K562 (cell line): ENCODE data around the gene AGRN.
"Not testable (repeated sequence)": the region's sequence is repeated elsewhere in the genome, so short reads cannot be mapped to it uniquely, and the experiment has no call there.

Source experiments
- C11orf30 ChIP-seq: fragments of 450-650 bp; IDR thresholded peaks from 2 replicates; pipeline ENCODE4 v1.6.1; 2016; ENCODE audit warnings: low read depth, mild to moderate bottlenecking
- DMBX1 ChIP-seq: fragments of 250-450 bp; sonication (Bioruptor Pico); IDR thresholded peaks from 2 replicates; pipeline ENCODE4 v1.8.0; 2022; ENCODE audit warnings: inconsistent platforms, mild to moderate bottlenecking, moderate library complexity, borderline replicate concordance
- GABPB1 ChIP-seq: sonication (generic); formaldehyde crosslinking; IDR thresholded peaks from 2 replicates; pipeline ENCODE4 v1.8.0; 2022; ENCODE audit warnings: mild to moderate bottlenecking, missing genetic modification reagents
- KLF1 ChIP-seq: fragments of 450-650 bp; IDR thresholded peaks from 2 replicates; pipeline ENCODE4 v1.6.1; 2016; ENCODE audit warnings: missing genetic modification characterization, missing compliant biosample characterization
- PCBP1 ChIP-seq: fragments of 200-400 bp; formaldehyde crosslinking; IDR thresholded peaks from 2 replicates; pipeline ENCODE4 v1.6.1; 2018; ENCODE audit warnings: mild to moderate bottlenecking, low read depth, low read length; ENCODE audit not compliant: poor library complexity, severe bottlenecking
- POLR3A ChIP-seq: IDR thresholded peaks from 2 replicates; pipeline ENCODE4 v1.6.1; 2011; ENCODE audit warnings: borderline replicate concordance, mild to moderate bottlenecking, moderate library complexity; ENCODE audit not compliant: insufficient read length, insufficient read depth; ENCODE audit errors: extremely low read depth
- RBBP5 ChIP-seq: fragments of 200-600 bp; sonication (generic); IDR thresholded peaks from 2 replicates; pipeline ENCODE4 v1.6.1; 2012; ENCODE audit warnings: borderline replicate concordance, mild to moderate bottlenecking, low read length, control low read depth, inconsistent platforms; ENCODE audit not compliant: insufficient read depth, poor library complexity, severe bottlenecking
- RCOR1 ChIP-seq, 2 experiments: IDR thresholded peaks; 2 replicates each; pipeline ENCODE4 v1.6.1; 2012; ENCODE audit warnings: low read depth in 2 of 2, low read length in 2 of 2, borderline replicate concordance in 1 of 2, improper control_type of control experiment in 1 of 2
- TAF1 ChIP-seq: IDR thresholded peaks from 2 replicates; pipeline ENCODE4 v1.6.1; 2011; ENCODE audit warnings: mild to moderate bottlenecking, low read length, moderate library complexity; ENCODE audit not compliant: insufficient read depth, control insufficient read depth, severe bottlenecking; ENCODE audit errors: extremely low read depth
- ZKSCAN1 ChIP-seq: fragments of 150-350 bp; IDR thresholded peaks from 2 replicates; pipeline ENCODE4 v1.6.1; 2016; ENCODE audit warnings: low read depth, low read length
- TF ChIP-seq, protein P1 (sequence below): fragments of 450-650 bp; IDR thresholded peaks from 2 replicates; pipeline ENCODE4 v1.6.1; 2016; ENCODE audit warnings: antibody characterized with exemption
- TF ChIP-seq, protein P2 (sequence below), 3 experiments: IDR thresholded peaks in 2 of 3; conservative IDR thresholded peaks in 1 of 3; 2 replicates each; pipeline ENCODE4 v1.5.1; 2011 to 2012; ENCODE audit warnings: low read length in 3 of 3, mild to moderate bottlenecking in 3 of 3, control low read depth in 2 of 3, improper control_type of control experiment in 1 of 3, inconsistent platforms in 1 of 3, low read depth in 1 of 3, mixed read lengths in 1 of 3, moderate library complexity in 1 of 3; ENCODE audit not compliant: insufficient read depth in 2 of 3
- TF ChIP-seq, protein P3 (sequence below), 2 experiments: fragments of 450-650 bp; formaldehyde crosslinking in 1 of 2; IDR thresholded peaks; 2 replicates each; pipeline versions ENCODE4 v1.4.0 to v1.6.1; 2014 to 2020; ENCODE audit warnings: mild to moderate bottlenecking in 2 of 2, borderline replicate concordance in 1 of 2, low read depth in 1 of 2

DNA sequence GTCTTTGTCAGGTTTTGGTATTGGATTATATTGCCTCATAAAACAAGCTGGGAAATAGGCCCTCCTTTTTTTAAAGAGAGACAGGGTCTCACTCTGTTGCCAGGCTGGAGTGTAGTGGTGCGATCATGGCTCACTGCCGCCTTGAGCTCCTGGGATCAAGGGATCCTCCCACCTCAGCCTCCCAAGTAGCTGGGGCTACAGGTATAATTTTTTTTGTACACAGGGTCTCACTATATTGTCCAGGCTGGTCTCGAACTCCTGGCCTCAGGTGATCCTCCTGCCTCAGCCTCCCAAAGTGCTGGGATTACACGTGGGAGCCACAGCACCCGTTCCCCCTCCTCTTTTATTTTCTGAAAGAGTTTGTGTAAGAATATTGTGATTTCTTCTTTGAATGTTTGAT is 76.2 kb downstream of the AGRN start:
- TF ChIP-seq KLF1 (tag); PCBP1; POLR3A; GABPB1 (CRISPR knock-in tag); RBBP5; RCOR1 (IDR thresholded peaks at IDR 0.05; ENCODE audit: borderline replicate concordance in 1 of 2, low read depth in 2 of 2, low read length in 2 of 2); C11orf30; TAF1; DMBX1 (CRISPR knock-in tag); ZKSCAN1: not testable (repeated sequence)
- TF ChIP-seq, protein P1, sequence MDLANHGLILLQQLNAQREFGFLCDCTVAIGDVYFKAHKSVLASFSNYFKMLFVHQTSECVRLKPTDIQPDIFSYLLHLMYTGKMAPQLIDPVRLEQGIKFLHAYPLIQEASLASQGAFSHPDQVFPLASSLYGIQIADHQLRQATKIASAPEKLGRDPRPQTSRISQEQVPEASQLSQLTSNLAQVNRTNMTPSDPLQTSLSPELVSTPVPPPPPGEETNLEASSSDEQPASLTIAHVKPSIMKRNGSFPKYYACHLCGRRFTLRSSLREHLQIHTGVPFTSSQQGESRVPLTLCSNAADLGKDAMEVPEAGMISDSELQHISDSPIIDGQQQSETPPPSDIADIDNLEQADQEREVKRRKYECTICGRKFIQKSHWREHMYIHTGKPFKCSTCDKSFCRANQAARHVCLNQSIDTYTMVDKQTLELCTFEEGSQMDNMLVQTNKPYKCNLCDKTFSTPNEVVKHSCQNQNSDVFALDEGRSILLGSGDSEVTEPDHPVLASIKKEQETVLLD = not testable (repeated sequence)
- TF ChIP-seq, protein P2, sequence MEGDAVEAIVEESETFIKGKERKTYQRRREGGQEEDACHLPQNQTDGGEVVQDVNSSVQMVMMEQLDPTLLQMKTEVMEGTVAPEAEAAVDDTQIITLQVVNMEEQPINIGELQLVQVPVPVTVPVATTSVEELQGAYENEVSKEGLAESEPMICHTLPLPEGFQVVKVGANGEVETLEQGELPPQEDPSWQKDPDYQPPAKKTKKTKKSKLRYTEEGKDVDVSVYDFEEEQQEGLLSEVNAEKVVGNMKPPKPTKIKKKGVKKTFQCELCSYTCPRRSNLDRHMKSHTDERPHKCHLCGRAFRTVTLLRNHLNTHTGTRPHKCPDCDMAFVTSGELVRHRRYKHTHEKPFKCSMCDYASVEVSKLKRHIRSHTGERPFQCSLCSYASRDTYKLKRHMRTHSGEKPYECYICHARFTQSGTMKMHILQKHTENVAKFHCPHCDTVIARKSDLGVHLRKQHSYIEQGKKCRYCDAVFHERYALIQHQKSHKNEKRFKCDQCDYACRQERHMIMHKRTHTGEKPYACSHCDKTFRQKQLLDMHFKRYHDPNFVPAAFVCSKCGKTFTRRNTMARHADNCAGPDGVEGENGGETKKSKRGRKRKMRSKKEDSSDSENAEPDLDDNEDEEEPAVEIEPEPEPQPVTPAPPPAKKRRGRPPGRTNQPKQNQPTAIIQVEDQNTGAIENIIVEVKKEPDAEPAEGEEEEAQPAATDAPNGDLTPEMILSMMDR (IDR thresholded peaks at IDR 0.05 in 2 of 3, conservative IDR thresholded peaks at IDR 0.05 in 1 of 3; ENCODE audit: insufficient read depth in 2 of 3, low read depth in 1 of 3, low read length in 3 of 3) = not testable (repeated sequence)
- TF ChIP-seq, protein P3, sequence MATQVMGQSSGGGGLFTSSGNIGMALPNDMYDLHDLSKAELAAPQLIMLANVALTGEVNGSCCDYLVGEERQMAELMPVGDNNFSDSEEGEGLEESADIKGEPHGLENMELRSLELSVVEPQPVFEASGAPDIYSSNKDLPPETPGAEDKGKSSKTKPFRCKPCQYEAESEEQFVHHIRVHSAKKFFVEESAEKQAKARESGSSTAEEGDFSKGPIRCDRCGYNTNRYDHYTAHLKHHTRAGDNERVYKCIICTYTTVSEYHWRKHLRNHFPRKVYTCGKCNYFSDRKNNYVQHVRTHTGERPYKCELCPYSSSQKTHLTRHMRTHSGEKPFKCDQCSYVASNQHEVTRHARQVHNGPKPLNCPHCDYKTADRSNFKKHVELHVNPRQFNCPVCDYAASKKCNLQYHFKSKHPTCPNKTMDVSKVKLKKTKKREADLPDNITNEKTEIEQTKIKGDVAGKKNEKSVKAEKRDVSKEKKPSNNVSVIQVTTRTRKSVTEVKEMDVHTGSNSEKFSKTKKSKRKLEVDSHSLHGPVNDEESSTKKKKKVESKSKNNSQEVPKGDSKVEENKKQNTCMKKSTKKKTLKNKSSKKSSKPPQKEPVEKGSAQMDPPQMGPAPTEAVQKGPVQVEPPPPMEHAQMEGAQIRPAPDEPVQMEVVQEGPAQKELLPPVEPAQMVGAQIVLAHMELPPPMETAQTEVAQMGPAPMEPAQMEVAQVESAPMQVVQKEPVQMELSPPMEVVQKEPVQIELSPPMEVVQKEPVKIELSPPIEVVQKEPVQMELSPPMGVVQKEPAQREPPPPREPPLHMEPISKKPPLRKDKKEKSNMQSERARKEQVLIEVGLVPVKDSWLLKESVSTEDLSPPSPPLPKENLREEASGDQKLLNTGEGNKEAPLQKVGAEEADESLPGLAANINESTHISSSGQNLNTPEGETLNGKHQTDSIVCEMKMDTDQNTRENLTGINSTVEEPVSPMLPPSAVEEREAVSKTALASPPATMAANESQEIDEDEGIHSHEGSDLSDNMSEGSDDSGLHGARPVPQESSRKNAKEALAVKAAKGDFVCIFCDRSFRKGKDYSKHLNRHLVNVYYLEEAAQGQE (IDR thresholded peaks at IDR 0.05; ENCODE audit: borderline replicate concordance) = not testable (repeated sequence)
- TF ChIP-seq, protein P3 (CRISPR knock-in tag; IDR thresholded peaks at IDR 0.05; ENCODE audit: low read depth) = not testable (repeated sequence)
